ENCODE data around the gene LYRM9. TPM values are rescaled to one million over a fixed set of nuclear protein-coding genes. Genes with fewer than 3 reads are reported as not detected.

The LYRM9 gene
- 5.5 and 12.2 TPM in 2 replicates for total RNA-seq

DNA sequence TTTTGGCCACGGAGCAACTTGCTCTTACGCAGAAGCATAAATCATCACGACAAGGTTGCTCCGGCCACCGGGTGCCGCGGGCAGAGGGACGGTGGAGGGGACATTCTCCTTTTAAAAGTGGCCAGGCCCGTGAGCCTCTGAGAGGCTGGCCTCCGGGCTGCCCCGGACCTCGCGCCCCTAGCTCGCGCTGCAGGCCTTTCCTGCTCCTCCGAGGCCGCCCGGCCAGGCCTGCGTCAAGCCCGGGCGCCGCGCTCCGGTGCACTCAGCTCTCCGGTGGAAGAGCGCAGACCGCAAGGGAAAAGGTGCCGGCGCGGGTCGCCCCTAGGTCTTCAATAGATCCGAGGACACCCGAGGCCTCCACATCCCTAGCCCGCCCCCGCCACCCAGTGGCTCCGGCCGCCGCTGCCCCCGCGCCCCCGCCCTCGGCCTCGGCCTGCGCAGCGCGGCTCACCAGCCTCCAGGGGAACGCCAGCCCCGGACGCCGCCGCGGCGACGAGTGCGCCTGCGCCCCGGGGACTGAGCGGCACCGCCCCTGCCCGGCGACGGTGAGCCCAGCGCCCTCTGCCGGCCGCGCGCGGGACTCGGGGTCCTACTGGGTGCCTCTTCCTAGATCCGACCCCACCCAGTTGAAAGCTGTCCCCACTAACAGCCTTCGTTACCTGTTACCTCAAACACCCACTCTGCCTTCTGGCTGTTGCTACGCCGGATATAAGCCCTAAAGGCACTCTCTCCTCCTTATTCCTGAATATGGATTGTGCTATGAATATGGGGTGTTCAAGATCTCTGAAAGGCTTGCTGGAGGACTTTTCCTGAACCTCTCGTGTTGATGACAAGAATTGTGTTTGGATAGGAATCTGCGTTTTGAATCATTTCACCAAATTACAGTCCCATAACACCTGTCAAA, at the start of gene LYRM9:
LYRM9 (minus strand) TSS at position 500 of the 904 bp plus-strand sequence. CDS start 10,671 bp downstream, outside the sequence.

Other genes starting within 250 kb of the LYRM9 start
- 0.11 TPM in 1 of 2 replicates, not detected in the other for gene NOS2, start 92.8 kb downstream of the LYRM9 start, total RNA-seq
- gene NLK, start 149.3 kb upstream of the LYRM9 start, total RNA-seq: 20.3 and 25.9 TPM in 2 replicates